Measurements from ENCODE around the gene E2F7.

DNA sequence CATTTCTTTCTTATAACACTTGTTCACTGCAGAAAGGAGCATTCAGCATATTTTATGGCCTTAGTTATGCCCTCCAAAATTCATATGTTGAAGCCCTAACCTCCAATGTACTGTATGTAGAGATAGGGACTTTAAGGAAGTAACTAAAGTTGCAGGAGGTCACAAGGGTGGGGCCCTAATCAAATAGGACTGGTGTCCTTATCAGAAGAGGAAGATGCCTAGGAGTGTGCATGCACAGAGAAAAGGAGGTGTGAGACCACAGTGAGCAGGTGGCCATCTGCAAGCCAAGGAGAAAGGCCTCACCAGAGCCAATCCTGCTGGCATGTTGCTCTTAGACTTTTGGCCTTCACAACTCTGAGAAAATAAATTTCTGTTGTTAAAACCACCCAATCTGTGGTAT is 12.9 kb upstream of the E2F7 start:
- TF ChIP-seq, protein P1, sequence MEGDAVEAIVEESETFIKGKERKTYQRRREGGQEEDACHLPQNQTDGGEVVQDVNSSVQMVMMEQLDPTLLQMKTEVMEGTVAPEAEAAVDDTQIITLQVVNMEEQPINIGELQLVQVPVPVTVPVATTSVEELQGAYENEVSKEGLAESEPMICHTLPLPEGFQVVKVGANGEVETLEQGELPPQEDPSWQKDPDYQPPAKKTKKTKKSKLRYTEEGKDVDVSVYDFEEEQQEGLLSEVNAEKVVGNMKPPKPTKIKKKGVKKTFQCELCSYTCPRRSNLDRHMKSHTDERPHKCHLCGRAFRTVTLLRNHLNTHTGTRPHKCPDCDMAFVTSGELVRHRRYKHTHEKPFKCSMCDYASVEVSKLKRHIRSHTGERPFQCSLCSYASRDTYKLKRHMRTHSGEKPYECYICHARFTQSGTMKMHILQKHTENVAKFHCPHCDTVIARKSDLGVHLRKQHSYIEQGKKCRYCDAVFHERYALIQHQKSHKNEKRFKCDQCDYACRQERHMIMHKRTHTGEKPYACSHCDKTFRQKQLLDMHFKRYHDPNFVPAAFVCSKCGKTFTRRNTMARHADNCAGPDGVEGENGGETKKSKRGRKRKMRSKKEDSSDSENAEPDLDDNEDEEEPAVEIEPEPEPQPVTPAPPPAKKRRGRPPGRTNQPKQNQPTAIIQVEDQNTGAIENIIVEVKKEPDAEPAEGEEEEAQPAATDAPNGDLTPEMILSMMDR (IDR thresholded peaks at IDR 0.05; ENCODE audit: borderline replicate concordance, extremely low read depth, low read length, poor library complexity, severe bottlenecking) = no peak
- no peak for TF ChIP-seq EZH2 (IDR thresholded peaks at IDR 0.05; ENCODE audit: borderline replicate concordance, low read depth, low read length, severe bottlenecking)
